GM12892 (cell line): ENCODE data around the gene DPP6.

Source experiments
- POLR2A ChIP-seq: IDR thresholded peaks from 2 replicates; pipeline ENCODE4 v1.6.1; 2011; ENCODE audit warnings: low read depth, low read length, control low read depth
- TAF1 ChIP-seq: IDR thresholded peaks from 2 replicates; pipeline ENCODE4 v1.6.1; 2011; ENCODE audit warnings: low read depth, mild to moderate bottlenecking, control low read depth, low read length, borderline replicate concordance

GRCh38 chr7:154579711-154580110 lies 527.5 kb downstream of the DPP6 start:
- TF ChIP-seq POLR2A (no peak), TAF1 (no peak)
